RWPE2 (cell line): ENCODE measurements around the gene KLC1.
A peak's percentile ranks its signal among the peaks of the same experiment; 100 is the strongest.

Source experiments
- ATAC-seq: fragments of 200-7000 bp; cut with Tn5 transposase; 3 replicates; pipeline ENCODE4 v1.9.1; 2021; ENCODE audit warnings: low read depth
- DNase-seq: peaks from one replicate; pipeline ENCODE4 v3.0.0-alpha.2; 2020; ENCODE audit warnings: low spot score
- H3K27ac ChIP-seq: fragments of 450-650 bp; 2 replicates; pipeline ENCODE4 v1.5.1; 2017; ENCODE audit warnings: mild to moderate bottlenecking; ENCODE audit not compliant: poor library complexity, severe bottlenecking
- H3K27me3 ChIP-seq: fragments of 250-450 bp; sonication (Bioruptor Pico); 2 replicates; pipeline ENCODE4 v1.5.1; 2021; ENCODE audit warnings: mild to moderate bottlenecking, moderate library complexity; ENCODE audit not compliant: insufficient read depth, poor library complexity, severe bottlenecking
- H3K36me3 ChIP-seq: fragments of 250-450 bp; sonication (Bioruptor Pico); 2 replicates; pipeline ENCODE4 v1.5.1; 2020; ENCODE audit warnings: low read depth, mild to moderate bottlenecking, moderate library complexity
- H3K4me1 ChIP-seq: fragments of 250-450 bp; sonication (Bioruptor Pico); 2 replicates; pipeline ENCODE4 v1.5.1; 2021; ENCODE audit warnings: mild to moderate bottlenecking, moderate library complexity; ENCODE audit not compliant: insufficient read depth, poor library complexity, severe bottlenecking
- H3K4me3 ChIP-seq: fragments of 250-450 bp; sonication (Bioruptor Pico); 2 replicates; pipeline ENCODE4 v1.5.1; 2021; ENCODE audit warnings: mild to moderate bottlenecking, moderate library complexity; ENCODE audit not compliant: severe bottlenecking
- H3K9me3 ChIP-seq: fragments of 250-450 bp; sonication (Bioruptor Pico); 2 replicates; pipeline ENCODE4 v1.5.1; 2021; ENCODE audit warnings: mild to moderate bottlenecking, moderate library complexity; ENCODE audit not compliant: severe bottlenecking
- TF ChIP-seq, protein P1 (sequence below): fragments of 450-650 bp; IDR thresholded peaks from one replicate; pipeline ENCODE4 v1.5.1; 2017; ENCODE audit warnings: mild to moderate bottlenecking, moderate library complexity; ENCODE audit not compliant: poor library complexity, severe bottlenecking

KLC1 gene

DNA sequence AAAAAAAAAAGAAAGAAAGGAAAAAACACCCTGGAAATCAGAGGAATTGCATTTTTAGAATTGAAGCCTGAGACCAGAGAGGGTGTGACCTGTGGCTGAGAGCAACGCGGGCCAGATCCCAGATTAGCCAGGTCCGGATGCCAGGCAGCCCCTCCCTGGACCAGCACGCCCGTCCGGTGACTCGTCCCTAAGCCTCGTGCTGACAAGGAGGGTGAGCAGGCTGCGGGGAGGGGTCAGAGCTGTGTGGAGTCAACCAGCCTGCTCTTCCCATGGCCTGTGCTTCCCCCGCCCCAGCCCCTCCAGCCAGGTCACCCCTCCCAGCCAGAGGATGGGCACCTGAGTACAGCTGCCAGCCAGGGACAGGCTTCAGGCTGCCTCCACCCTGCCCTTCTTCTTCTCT lies 4.2 kb upstream of the KLC1 start:
- H3K36me3 ChIP-seq, result no peaks in the 10 kb centered on the region
- no peaks in the 10 kb centered on the region for H3K27me3 ChIP-seq
- DNase-seq (peak; percentile 95), ATAC-seq (peak; percentile 81)
- peak overlapping the region; percentile 62 for H3K27ac ChIP-seq
- TF ChIP-seq, protein P1, sequence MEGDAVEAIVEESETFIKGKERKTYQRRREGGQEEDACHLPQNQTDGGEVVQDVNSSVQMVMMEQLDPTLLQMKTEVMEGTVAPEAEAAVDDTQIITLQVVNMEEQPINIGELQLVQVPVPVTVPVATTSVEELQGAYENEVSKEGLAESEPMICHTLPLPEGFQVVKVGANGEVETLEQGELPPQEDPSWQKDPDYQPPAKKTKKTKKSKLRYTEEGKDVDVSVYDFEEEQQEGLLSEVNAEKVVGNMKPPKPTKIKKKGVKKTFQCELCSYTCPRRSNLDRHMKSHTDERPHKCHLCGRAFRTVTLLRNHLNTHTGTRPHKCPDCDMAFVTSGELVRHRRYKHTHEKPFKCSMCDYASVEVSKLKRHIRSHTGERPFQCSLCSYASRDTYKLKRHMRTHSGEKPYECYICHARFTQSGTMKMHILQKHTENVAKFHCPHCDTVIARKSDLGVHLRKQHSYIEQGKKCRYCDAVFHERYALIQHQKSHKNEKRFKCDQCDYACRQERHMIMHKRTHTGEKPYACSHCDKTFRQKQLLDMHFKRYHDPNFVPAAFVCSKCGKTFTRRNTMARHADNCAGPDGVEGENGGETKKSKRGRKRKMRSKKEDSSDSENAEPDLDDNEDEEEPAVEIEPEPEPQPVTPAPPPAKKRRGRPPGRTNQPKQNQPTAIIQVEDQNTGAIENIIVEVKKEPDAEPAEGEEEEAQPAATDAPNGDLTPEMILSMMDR, result no peak
- no peak overlapping the region for H3K4me3 ChIP-seq
- peaks cover 17% of the 10 kb centered on the region for H3K4me1 ChIP-seq
- H3K9me3 ChIP-seq, result no peaks in the 10 kb centered on the region

DNA sequence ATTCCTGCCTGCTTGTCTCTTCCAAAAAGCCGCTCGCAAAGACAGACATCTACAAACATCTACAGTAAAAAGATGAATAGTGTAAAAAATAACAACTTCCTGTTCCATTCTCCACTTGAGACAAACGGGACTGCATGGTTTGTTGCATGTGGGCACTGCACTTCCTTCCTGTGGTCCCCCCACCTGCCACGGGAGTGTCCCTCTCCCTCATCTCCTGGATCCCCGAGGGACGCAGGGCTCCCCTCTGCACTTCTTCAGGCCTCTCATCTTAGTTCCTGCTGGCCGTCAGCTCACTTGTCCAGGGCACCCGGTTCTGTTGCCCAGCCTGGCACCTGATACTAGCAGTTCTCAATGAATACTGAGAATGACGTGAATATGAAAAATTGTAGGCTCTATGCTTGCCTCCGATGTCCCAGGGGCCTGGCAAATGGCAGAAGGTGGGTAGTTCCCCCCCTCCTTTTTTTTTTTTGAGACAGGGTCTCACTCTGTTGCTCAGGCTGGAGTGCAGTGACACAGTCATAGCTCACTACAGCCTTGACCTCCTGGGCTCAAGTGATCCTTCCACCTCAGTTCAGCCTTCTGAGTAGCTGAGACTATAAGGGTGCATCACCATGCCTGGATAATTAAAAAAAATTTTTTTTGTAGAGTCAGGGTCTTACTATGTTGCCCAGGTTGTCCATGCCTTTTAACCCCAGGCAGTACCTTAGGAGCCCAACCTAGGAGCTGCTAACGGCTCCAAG lies 3.5 kb upstream of the KLC1 start:
- Histone ChIP-seq H3K9me3 (no peaks in the 10 kb centered on the region), H3K27me3 (no peaks in the 10 kb centered on the region), H3K4me1 (peaks cover 19% of the 10 kb centered on the region), H3K27ac (peak overlapping the region; percentile 62), H3K4me3 (no peak overlapping the region), H3K36me3 (no peaks in the 10 kb centered on the region)
- ATAC-seq (no peak), DNase-seq (no peak)
- TF ChIP-seq, protein P1, result no peak

DNA sequence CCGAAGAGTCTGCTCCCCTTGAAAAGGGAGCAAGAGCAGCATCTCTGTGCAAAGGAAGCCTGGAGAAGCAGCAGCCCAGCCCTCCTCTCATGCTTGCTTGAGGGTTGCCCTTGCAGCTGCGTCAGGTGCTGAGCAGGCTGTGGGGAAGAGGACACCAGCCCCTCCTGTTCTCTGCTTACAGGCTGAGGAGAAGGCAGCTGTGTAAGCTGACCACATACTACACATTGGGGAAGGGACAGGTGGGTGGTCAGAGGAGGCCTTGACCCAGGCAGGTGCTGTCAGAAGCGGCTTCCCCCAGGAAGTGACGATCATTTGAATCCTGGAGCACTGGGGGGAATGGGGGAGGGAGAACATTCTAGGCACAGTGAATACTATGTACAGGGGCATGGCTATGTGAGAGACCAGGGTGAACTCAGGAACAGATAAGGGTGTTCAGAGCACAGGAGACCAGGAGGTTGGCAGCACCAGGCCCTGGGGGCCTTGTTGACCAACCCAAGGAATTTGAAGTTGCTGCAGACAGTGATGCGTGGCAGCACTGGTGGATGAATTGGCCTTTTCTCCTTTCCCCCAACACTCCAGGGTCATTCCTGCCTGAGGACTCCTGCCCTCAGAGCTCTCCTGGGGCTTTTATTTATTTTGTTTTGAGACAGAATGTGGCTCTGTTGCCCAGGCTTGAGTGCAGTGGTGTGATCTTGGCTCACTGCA lies 2.7 kb upstream of the KLC1 start:
- no peaks in the 10 kb centered on the region for H3K9me3 ChIP-seq
- H3K27me3 ChIP-seq, result no peaks in the 10 kb centered on the region
- TF ChIP-seq, protein P1, result no peak
- ATAC-seq (no peak), DNase-seq (no peak)
- H3K4me1 ChIP-seq, result peaks cover 22% of the 10 kb centered on the region
- H3K27ac ChIP-seq, result peak overlapping the region; percentile 62
- no peak overlapping the region for H3K4me3 ChIP-seq
- peaks cover 3% of the 10 kb centered on the region for H3K36me3 ChIP-seq

DNA sequence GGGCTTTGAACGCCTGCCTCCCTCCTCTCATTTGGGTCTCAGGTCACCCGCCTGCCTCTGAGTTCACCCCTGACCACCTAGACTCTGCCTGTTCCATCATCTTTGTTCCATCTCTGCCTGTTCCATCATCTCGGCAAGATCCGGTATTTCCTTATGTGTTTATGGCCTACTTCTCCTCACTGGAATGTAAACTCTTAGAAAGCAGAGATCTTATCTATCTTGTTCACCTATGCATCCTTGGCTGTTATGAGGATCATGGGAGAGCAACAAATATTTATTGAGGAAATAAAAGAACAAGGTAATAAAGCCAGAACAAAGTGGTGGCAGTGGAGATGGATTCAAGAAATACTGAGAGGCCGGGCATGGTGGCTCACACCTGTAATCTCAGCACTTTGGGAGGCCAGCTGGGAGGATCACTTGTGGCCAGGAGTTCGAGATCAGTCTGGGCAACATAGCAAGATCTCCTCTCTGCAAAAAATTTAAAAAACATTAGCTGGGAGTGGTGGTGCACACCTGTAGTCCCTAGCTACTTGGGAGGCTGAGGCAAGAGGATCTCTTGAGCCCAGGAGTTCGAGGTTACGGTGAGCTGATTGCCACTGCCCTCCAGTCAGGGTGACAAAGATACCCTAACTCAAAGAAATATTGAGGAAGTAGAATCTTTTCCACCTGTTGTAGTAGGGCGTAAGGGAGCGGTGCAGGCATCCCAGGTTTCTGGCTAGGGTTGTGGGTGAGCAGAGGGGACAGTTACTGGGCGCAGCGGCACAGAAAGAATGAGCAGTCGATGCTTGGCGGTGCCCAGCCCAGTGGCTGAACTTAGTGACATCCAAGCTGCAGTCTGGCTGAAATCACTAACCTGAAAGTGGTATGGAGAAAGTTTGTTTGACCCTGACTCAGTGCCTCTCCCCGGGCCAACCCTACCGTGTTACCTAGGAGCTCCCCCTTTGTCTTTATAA lies 1.7 kb upstream of the KLC1 start:
- Histone ChIP-seq H3K4me3 (no peak overlapping the region), H3K9me3 (no peaks in the 10 kb centered on the region), H3K27ac (peak overlapping the region; percentile 87), H3K27me3 (no peaks in the 10 kb centered on the region), H3K36me3 (peaks cover 14% of the 10 kb centered on the region), H3K4me1 (peaks cover 22% of the 10 kb centered on the region)
- TF ChIP-seq, protein P1, result no peak
- DNase-seq (no peak), ATAC-seq (no peak)
